ENCODE measurements around the gene INO80E. TPM values are rescaled to one million over a fixed set of nuclear protein-coding genes. Genes with fewer than 3 reads are reported as not detected.
A peak's percentile ranks its signal among the peaks of the same experiment; 100 is the strongest.

INO80E gene
- polyA plus RNA-seq, 1 of the 3 experiments (the other 2 are of a cell fraction): 46.6 TPM

GRCh38 chr16:29973384-29974246 lies 22.4 kb upstream of the INO80E start, which contains the start of gene TAOK2 (continued):
- TF ChIP-seq, protein P1, sequence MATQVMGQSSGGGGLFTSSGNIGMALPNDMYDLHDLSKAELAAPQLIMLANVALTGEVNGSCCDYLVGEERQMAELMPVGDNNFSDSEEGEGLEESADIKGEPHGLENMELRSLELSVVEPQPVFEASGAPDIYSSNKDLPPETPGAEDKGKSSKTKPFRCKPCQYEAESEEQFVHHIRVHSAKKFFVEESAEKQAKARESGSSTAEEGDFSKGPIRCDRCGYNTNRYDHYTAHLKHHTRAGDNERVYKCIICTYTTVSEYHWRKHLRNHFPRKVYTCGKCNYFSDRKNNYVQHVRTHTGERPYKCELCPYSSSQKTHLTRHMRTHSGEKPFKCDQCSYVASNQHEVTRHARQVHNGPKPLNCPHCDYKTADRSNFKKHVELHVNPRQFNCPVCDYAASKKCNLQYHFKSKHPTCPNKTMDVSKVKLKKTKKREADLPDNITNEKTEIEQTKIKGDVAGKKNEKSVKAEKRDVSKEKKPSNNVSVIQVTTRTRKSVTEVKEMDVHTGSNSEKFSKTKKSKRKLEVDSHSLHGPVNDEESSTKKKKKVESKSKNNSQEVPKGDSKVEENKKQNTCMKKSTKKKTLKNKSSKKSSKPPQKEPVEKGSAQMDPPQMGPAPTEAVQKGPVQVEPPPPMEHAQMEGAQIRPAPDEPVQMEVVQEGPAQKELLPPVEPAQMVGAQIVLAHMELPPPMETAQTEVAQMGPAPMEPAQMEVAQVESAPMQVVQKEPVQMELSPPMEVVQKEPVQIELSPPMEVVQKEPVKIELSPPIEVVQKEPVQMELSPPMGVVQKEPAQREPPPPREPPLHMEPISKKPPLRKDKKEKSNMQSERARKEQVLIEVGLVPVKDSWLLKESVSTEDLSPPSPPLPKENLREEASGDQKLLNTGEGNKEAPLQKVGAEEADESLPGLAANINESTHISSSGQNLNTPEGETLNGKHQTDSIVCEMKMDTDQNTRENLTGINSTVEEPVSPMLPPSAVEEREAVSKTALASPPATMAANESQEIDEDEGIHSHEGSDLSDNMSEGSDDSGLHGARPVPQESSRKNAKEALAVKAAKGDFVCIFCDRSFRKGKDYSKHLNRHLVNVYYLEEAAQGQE (IDR thresholded peaks at IDR 0.05; ENCODE audit: low read depth, low read length): no peak
- TF ChIP-seq FOSL2 (IDR thresholded peaks at IDR 0.05; ENCODE audit: borderline replicate concordance, low read depth): no peak
- TF ChIP-seq MXI1 (IDR thresholded peaks at IDR 0.05; ENCODE audit: low read depth, low read length): peak; percentile 92
- no peak for TF ChIP-seq JUND (IDR thresholded peaks at IDR 0.05)
- peak; percentile 91 for TF ChIP-seq YY1 (IDR thresholded peaks at IDR 0.05; ENCODE audit: low read depth)
- no peak for TF ChIP-seq RCOR1 (IDR thresholded peaks at IDR 0.05; ENCODE audit: low read length)
- peak in 1 of 2 experiments; percentile 75; a peak in 3 of 4 replicates for TF ChIP-seq EP300 (IDR thresholded peaks at IDR 0.05; ENCODE audit: borderline replicate concordance in 1 of 2, low read depth in 1 of 2, low read length in 1 of 2)
- peak; percentile 98 for TF ChIP-seq MAX (IDR thresholded peaks at IDR 0.05; ENCODE audit: low read depth)
- peak; percentile 44; the same call in 1 of the 2 replicates for TF ChIP-seq TAF1 (IDR thresholded peaks at IDR 0.05; ENCODE audit: borderline replicate concordance, low read depth, low read length)
- TF ChIP-seq PBX3 (IDR thresholded peaks at IDR 0.05): no peak; the same call in none of the 2 replicates
- TF ChIP-seq EZH2phosphoT487 (IDR thresholded peaks at IDR 0.05; ENCODE audit: borderline replicate concordance, low read depth): no peak
- TF ChIP-seq RXRA (IDR thresholded peaks at IDR 0.05; ENCODE audit: borderline replicate concordance, low read depth): no peak
- peak; percentile 45; the same call in 1 of the 2 replicates for TF ChIP-seq GABPA (IDR thresholded peaks at IDR 0.05; ENCODE audit: low read depth)
- TF ChIP-seq, protein P2, sequence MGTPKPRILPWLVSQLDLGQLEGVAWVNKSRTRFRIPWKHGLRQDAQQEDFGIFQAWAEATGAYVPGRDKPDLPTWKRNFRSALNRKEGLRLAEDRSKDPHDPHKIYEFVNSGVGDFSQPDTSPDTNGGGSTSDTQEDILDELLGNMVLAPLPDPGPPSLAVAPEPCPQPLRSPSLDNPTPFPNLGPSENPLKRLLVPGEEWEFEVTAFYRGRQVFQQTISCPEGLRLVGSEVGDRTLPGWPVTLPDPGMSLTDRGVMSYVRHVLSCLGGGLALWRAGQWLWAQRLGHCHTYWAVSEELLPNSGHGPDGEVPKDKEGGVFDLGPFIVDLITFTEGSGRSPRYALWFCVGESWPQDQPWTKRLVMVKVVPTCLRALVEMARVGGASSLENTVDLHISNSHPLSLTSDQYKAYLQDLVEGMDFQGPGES (IDR thresholded peaks at IDR 0.05; ENCODE audit: low read depth, low read length): no peak
- TF ChIP-seq NFIC (IDR thresholded peaks at IDR 0.05; ENCODE audit: borderline replicate concordance): no peak
- TF ChIP-seq SIN3A (IDR thresholded peaks at IDR 0.05; ENCODE audit: borderline replicate concordance, low read depth, low read length): no peak; the same call in 1 of the 2 replicates
- TF ChIP-seq GATA2 (CRISPR knock-in tag; IDR thresholded peaks at IDR 0.05): no peak
- TF ChIP-seq ZBTB33 (IDR thresholded peaks at IDR 0.05; ENCODE audit: borderline replicate concordance, low read depth): no peak
- no peak for TF ChIP-seq TEAD4 (IDR thresholded peaks at IDR 0.05; ENCODE audit: borderline replicate concordance, insufficient read depth)

Data from SK-N-SH (cell line).